B cell (primary cell): ENCODE measurements around the gene TTK.

Source experiments
- EZH2 ChIP-seq: IDR thresholded peaks from 2 replicates; pipeline ENCODE4 v1.6.1; 2012; ENCODE audit warnings: borderline replicate concordance, low read depth, mild to moderate bottlenecking, moderate library complexity, low read length; ENCODE audit not compliant: insufficient read depth, poor library complexity, severe bottlenecking
- TF ChIP-seq, protein P1 (sequence below): fragments of 200-600 bp; IDR thresholded peaks from one replicate; pipeline ENCODE4 v1.8.0; 2022; ENCODE audit warnings: antibody characterized with exemption, mild to moderate bottlenecking

DNA sequence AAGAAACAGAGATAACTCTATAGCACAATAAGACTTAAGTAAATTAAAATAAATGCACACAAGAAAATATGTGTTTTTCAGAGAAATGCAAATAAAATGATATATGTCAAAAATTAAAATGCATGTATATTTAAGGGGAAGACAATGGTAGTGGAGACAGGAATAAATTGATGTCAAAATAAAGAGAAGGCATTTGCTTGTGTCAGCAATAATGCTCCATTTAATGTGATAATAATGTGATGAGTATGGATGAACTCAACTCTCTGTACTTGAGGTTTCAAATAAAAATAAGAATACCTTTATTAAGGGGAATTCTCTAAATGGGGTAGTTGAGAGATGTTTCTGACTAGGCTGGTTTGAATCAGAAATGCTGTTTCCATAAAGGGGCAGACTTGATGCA lies 56.3 kb downstream of the TTK start:
- TF ChIP-seq, protein P1, sequence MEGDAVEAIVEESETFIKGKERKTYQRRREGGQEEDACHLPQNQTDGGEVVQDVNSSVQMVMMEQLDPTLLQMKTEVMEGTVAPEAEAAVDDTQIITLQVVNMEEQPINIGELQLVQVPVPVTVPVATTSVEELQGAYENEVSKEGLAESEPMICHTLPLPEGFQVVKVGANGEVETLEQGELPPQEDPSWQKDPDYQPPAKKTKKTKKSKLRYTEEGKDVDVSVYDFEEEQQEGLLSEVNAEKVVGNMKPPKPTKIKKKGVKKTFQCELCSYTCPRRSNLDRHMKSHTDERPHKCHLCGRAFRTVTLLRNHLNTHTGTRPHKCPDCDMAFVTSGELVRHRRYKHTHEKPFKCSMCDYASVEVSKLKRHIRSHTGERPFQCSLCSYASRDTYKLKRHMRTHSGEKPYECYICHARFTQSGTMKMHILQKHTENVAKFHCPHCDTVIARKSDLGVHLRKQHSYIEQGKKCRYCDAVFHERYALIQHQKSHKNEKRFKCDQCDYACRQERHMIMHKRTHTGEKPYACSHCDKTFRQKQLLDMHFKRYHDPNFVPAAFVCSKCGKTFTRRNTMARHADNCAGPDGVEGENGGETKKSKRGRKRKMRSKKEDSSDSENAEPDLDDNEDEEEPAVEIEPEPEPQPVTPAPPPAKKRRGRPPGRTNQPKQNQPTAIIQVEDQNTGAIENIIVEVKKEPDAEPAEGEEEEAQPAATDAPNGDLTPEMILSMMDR = no peak
- TF ChIP-seq EZH2 = no peak
